Measurements from ENCODE around the gene NFE2. TPM values are rescaled to one million over a fixed set of nuclear protein-coding genes. Genes with fewer than 3 reads are reported as not detected.
A peak's percentile ranks its signal among the peaks of the same experiment; 100 is the strongest.

The NFE2 gene
- total RNA-seq = not detected in 2 replicates

DNA sequence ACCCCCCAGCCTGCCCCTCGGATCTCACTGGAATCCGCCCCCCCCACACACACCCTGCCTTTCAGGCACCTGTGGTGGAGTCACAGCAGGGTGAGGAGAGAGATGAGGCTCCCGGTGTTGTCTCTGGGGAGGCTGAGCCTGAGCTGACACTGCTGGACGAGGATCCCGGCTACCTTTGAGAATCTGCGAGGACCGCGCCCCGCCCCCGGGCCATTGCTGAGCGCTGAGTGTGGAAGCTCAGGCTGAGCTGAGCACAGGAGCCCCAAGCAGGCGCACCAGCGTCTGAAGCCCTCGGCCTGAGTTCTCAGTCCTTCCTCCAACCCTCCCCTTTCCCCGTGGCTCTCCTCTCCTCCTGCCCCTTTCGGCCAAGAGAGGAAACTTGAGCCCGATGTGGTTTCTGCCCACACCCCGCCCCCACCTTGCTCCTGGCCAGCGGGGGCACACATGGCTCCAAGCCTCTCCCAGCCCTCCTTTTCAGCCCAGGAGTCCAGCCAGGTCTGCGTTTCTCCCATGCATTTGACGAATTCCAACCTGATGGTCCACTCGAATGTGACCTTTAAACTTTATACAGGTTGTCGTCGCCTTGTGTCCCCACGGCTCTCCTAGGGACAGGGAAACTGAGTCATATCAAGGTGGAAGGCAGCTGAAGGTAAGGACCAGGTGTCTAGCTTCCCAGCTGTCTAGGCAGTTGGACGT is at the start of gene NFE2:
Gene NFE2 (minus strand): TSS at position 284 of the 696 bp plus-strand sequence. CDS start 5,767 bp downstream, outside the sequence.
- peaks cover 20% of the 10 kb centered on the region for H3K4me1 Mint-ChIP-seq
- H3K27me3 Mint-ChIP-seq = peaks cover 72% of the 10 kb centered on the region
- no peak within 1 kb of the TSS for H3K4me3 Mint-ChIP-seq
- H3K9me3 Mint-ChIP-seq = no peaks in the 10 kb centered on the region
- no peaks in the 10 kb centered on the region for H3K36me3 Mint-ChIP-seq (ENCODE audit: low read depth)
- H3K27ac Mint-ChIP-seq = no peak within 1 kb of the TSS
- intact Hi-C loops (cut with micrococcal nuclease) = no loop called here
- DNase-seq = peak; percentile 79

DNA sequence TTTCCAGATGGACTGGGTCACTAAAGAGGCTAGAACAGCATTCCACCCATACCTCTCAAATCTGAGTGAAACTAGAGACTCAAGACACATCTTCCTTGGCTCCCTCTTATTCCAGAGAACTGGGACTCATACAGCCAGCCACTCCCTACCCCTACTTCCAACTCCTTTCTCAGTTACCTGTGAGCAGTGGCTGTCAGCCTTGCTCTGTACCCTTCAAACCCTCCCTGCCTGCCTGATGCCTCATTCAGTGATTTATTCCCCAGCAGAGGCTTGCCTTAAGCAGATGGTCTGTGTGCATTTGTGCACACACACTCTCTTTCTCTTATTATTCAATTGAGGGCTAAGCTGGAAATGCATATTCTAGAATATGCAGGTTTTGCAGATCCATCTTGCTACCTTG is 48.9 kb upstream of the NFE2 start:
- intact Hi-C loops (cut with micrococcal nuclease) = no loop called here
- Mint-ChIP-seq H3K4me1 (peaks cover 25% of the 10 kb centered on the region), H3K9me3 (no peaks in the 10 kb centered on the region), H3K4me3 (no peak overlapping the region), H3K27ac (no peak overlapping the region), H3K36me3 (ENCODE audit: low read depth) (peaks cover 61% of the 10 kb centered on the region), H3K27me3 (no peaks in the 10 kb centered on the region)
- DNase-seq = no peak

DNA sequence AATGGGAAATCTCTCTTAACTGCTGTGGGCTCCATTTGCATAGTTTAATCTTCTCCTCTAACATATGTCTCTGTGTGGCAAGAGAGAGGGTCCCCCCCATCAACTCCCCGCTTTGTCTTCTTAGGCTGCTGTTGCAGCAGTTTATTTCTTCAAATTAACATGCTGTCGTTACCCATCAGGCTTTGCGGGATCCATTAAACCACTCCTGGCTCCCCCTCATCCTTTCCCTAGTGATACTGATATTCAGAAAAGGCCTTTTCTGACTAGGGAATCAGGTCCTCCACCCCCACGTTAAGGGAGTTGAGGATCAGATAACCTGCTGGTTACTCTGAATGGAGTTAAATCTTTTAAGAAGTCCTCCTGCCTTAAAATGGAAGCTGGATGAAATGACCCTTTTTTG is 48.2 kb upstream of the NFE2 start:
- intact Hi-C loops (cut with micrococcal nuclease) = no loop called here
- Mint-ChIP-seq H3K9me3 (no peaks in the 10 kb centered on the region), H3K27me3 (no peaks in the 10 kb centered on the region), H3K4me3 (no peak overlapping the region), H3K36me3 (ENCODE audit: low read depth) (peaks cover 61% of the 10 kb centered on the region), H3K27ac (no peak overlapping the region), H3K4me1 (peaks cover 24% of the 10 kb centered on the region)
- no peak for DNase-seq

DNA sequence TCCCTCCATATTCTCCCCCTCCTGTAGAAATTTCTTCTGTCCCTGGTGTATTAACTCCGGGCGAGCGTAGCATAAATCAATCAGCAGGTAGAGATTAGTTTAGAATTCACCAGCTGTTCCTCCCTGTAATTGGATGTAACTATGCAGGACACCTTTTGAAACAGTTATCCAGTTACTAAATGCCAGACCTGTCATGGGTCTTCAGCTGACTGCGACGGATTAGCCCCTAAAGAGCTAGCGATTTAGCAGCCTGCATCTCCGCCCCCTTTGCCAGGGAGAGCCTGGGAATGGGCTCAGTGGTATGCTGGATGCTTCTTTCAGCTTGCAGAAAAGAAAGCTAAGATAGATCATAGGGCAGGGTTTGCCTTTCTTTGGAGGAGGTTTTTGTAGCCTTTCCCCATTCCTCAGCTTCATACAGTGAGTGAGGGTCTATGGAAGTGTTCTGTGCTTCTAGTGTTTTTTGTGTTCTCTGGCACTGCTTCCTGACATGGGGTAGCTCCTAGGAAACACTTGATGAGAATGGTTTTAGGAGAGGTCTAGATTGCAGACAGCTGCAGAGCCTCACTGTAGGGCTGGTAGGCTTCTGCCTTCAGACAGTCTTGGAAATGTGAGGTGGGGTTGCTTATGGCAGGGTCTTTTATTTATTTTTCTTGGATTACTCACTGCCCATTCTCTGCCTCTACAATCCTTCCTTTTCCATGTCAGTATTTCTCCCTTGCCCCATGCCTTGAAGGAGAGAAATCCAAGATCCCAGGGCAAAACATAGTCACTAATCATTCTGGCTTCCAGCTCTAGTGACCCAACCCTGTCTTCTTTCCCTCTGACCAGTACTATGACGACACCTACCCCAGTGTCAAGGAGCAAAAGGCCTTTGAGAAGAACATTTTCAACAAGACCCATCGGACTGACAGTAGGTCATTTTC is 40.8 kb upstream of the NFE2 start:
- no peak overlapping the region for H3K4me3 Mint-ChIP-seq
- no peaks in the 10 kb centered on the region for H3K9me3 Mint-ChIP-seq
- no peak overlapping the region for H3K27ac Mint-ChIP-seq
- peaks cover 45% of the 10 kb centered on the region for H3K36me3 Mint-ChIP-seq (ENCODE audit: low read depth)
- H3K27me3 Mint-ChIP-seq = no peaks in the 10 kb centered on the region
- peaks cover 3% of the 10 kb centered on the region for H3K4me1 Mint-ChIP-seq
- intact Hi-C loops (cut with micrococcal nuclease) = no loop called here
- DNase-seq = no peak

DNA sequence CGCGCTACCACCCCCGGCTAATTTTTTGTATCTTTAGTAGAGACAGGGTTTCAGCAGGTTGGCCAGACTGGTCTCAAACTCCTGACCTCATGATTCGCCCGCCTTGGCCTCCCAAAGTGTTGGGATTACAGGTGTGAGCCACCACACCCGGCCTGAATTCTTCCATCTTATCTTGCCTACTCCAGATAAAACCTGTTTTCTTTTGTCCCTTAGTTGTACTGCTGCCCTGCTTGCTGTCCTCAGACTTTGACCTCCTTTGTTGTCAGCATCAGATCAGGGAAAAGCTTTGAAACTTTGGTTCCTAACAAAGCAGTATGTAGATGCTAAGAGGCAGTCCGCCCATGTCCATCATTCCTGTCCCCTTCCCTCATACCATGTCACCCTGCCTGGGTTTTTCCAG is 40.0 kb upstream of the NFE2 start:
- peaks cover 45% of the 10 kb centered on the region for H3K36me3 Mint-ChIP-seq (ENCODE audit: low read depth)
- intact Hi-C loops (cut with micrococcal nuclease) = no loop called here
- H3K9me3 Mint-ChIP-seq = no peaks in the 10 kb centered on the region
- H3K4me3 Mint-ChIP-seq = no peak overlapping the region
- H3K27me3 Mint-ChIP-seq = no peaks in the 10 kb centered on the region
- no peak overlapping the region for H3K27ac Mint-ChIP-seq
- no peak for DNase-seq
- H3K4me1 Mint-ChIP-seq = peaks cover 6% of the 10 kb centered on the region

DNA sequence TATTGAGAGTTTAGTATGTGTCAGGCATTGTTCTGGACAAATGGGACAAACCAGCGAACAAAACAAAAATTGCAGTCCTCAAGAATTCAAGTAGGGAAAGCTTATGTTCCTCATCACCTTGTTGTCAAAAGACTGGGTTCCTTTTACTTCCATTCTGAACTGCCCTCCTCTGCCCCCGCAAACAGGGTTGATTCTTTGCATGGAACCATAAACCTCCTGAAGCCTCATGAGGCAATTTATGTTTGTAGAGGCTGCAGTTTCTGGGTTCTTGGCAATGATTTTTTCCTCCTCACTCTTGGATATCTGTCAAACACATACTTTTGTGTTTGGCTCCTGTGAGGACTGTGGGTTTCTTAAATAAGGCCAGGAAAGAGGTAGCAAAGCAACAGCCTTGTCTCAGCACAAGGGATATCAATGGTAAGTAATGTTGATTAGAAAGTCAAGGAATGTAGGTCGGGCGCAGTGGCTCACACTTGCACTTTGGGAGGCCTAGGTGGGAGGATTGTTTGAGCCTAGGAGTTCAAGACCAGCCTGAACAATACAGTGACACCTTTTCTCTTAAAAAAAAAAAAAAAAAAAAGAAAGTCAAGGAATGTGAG is 38.0 kb upstream of the NFE2 start:
- no peaks in the 10 kb centered on the region for H3K9me3 Mint-ChIP-seq
- peaks cover 34% of the 10 kb centered on the region for H3K36me3 Mint-ChIP-seq (ENCODE audit: low read depth)
- DNase-seq = no peak
- intact Hi-C loops (cut with micrococcal nuclease) = no loop called here
- H3K27me3 Mint-ChIP-seq = no peaks in the 10 kb centered on the region
- H3K27ac Mint-ChIP-seq = no peak overlapping the region
- H3K4me1 Mint-ChIP-seq = peaks cover 6% of the 10 kb centered on the region
- H3K4me3 Mint-ChIP-seq = no peak overlapping the region

DNA sequence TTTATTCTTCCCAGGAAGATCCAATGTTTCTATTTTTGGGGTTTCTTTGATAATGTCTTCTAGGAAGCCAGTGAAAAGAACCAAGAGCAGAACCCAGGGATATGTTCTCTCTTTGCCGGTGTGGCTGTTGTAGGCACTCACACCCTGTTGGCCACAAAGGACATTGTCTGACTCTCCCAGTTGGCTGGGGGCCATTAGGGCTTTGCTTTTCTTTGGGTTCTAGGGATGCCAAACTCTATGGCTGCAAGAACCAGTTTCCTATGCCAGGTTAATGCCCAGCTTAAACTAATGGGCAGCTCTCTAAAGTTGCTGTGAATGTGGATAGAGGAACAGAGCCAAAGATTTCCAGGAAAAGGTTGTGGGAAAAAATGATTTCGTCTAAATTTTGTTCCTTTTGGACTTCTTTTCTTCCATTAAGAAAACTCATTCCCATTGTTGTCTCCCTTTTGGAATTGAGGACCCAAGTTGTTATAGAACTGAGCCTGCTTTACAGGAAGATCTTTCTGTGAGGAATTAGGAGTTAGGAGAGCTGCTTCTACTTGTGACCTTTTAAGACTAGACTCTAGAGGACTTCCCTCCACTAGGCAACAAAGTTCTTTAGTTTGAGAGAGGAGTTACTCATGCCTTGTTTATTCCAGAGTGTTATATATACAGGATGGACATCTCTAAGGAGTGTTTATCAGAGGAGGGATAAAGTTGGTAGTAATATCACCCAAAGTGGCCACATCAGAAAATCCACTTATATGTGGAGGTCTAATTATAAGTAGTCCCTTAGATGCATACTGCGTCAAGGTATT is 37.2 kb upstream of the NFE2 start:
- no peak for DNase-seq
- intact Hi-C loops (cut with micrococcal nuclease) = no loop called here
- H3K4me3 Mint-ChIP-seq = no peak overlapping the region
- no peaks in the 10 kb centered on the region for H3K27me3 Mint-ChIP-seq
- H3K36me3 Mint-ChIP-seq (ENCODE audit: low read depth) = peaks cover 30% of the 10 kb centered on the region
- no peaks in the 10 kb centered on the region for H3K9me3 Mint-ChIP-seq
- H3K4me1 Mint-ChIP-seq = peaks cover 14% of the 10 kb centered on the region
- no peak overlapping the region for H3K27ac Mint-ChIP-seq

DNA sequence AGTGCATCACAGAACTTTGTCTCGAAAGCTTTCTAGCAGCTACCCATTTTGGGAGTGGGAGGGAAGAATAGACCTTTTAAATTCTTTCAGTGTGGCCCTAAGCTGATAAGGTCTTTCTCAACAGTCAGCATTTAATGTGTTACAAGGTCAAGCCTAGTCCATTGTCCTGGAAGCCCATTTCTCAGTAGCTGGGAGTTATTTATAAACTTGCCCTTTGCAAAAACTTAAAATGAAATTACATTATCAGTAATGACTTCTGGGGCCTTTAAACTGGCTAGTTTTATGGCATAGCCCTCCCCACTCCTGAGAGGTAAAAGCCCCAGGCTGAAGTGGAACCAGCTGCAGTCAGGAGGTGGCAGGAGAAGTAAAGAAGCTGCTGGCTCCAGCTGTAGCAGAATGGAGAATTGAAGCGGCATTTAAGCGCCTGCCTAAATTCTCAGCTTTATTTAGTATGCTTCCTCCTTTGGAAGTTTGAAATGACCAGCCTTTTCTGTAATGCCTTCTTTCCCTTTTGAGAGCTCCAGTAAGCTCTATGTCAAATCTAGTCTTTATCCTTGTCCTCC is 36.5 kb upstream of the NFE2 start:
- H3K27me3 Mint-ChIP-seq = no peaks in the 10 kb centered on the region
- DNase-seq = no peak
- H3K9me3 Mint-ChIP-seq = no peaks in the 10 kb centered on the region
- H3K4me1 Mint-ChIP-seq = peaks cover 14% of the 10 kb centered on the region
- no peak overlapping the region for H3K4me3 Mint-ChIP-seq
- intact Hi-C loops (cut with micrococcal nuclease) = no loop called here
- no peak overlapping the region for H3K27ac Mint-ChIP-seq
- peaks cover 23% of the 10 kb centered on the region for H3K36me3 Mint-ChIP-seq (ENCODE audit: low read depth)

DNA sequence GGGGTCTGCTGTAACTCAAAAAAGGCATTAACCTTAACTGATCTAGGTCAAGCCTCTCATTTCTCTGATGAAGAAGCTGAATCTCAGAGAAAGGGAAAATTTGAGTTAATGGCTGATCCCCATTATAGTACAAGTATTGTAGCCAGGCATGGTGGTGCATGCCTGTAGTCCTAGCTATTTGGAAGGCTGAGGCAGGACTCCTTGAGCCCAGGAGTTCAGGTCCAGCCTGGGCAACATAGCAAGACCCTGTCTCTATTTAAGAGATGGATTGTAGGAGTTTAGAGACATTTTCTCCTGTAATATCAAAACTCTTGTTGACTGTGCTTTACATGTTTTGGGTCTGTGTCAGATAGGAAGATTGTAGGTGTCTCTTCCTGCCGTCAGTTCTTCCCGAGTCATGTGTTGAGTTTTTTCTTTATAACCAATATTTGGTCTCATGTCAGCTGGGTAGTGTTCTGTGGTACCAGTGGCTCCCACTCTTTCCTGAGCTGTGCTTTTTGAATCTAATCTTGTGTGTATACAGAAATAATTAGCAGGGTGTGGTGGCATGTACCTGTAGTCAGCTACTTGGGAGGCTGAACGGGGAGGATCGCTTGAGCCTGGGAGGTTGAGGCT is 32.7 kb upstream of the NFE2 start:
- H3K9me3 Mint-ChIP-seq = no peaks in the 10 kb centered on the region
- no peaks in the 10 kb centered on the region for H3K27me3 Mint-ChIP-seq
- no peak for DNase-seq
- H3K4me3 Mint-ChIP-seq = peak overlapping the region; percentile 55
- intact Hi-C loops (cut with micrococcal nuclease) = no loop called here
- peak overlapping the region; percentile 46 for H3K27ac Mint-ChIP-seq
- H3K36me3 Mint-ChIP-seq (ENCODE audit: low read depth) = peaks cover 8% of the 10 kb centered on the region
- H3K4me1 Mint-ChIP-seq = peaks cover 34% of the 10 kb centered on the region

DNA sequence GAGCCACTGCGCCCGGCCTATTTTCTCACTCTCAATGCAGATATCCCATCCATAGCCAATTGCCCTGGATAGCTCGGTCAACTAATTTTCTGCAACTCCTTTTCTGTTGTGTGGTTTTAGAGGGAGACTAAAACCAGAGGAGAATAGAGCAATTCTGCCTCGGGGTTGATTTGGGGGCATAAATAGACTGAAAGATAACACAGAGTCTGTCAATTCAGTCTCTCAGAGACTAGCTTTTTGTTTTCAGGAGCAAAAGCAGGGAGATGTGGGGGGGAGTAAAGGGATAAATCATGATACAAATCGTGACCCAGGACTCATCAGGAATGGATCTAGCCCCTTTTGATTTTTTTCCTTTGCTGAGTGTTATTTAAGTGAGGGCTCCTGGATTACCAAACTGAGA is 30.6 kb upstream of the NFE2 start:
- intact Hi-C loops (cut with micrococcal nuclease) = no loop called here
- H3K4me1 Mint-ChIP-seq = peaks cover 40% of the 10 kb centered on the region
- no peaks in the 10 kb centered on the region for H3K9me3 Mint-ChIP-seq
- H3K27me3 Mint-ChIP-seq = no peaks in the 10 kb centered on the region
- peak overlapping the region; percentile 34 for H3K4me3 Mint-ChIP-seq
- H3K27ac Mint-ChIP-seq = no peak overlapping the region
- peaks cover 10% of the 10 kb centered on the region for H3K36me3 Mint-ChIP-seq (ENCODE audit: low read depth)
- no peak for DNase-seq

DNA sequence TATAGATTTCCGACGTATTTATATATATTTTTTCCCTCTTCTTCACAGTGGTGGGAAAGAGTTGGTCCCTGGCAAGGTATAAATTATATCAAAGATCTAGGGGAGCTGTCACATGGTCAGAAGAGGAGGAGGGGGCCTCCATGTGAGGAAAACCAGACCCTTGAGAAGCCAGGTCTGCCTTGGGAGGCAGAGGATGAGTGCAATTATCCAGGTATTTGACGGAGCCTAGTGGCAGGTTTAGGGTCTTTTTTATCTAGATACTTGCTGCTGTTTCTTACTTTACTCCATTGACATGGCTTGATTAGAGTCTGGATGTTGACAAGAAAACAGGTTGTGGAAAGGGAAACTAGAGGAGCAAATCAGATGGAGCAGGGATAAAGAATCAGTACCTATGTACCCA is 29.6 kb upstream of the NFE2 start:
- H3K27ac Mint-ChIP-seq = no peak overlapping the region

DNA sequence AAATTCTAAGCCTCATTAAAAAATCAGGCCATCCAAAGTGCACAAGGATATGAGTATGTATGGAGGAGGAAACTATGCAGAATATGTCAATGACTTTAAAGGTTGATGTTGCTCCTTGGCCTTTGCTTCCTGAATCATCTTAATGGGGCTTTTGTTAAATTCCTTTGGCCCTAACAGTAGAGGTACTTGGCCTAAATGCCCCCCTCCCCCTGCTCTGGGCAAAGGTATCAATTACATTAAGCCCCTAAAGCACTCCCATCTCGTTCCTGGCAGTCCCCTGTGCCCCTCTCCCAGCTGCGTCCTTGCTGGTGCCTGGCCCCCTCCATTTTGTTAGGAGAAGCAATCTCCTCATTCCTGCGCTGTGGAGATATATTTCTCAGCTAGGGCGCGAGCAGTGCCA is 28.9 kb upstream of the NFE2 start:
- Mint-ChIP-seq H3K4me3 (no peak overlapping the region), H3K27ac (no peak overlapping the region), H3K36me3 (ENCODE audit: low read depth) (peaks cover 15% of the 10 kb centered on the region), H3K27me3 (no peaks in the 10 kb centered on the region), H3K4me1 (peaks cover 40% of the 10 kb centered on the region), H3K9me3 (no peaks in the 10 kb centered on the region)
- intact Hi-C loops (cut with micrococcal nuclease) = no loop called here
- no peak for DNase-seq

More for the DNA sequence above, 29.6 kb upstream of the NFE2 start:
- H3K27me3 Mint-ChIP-seq = no peaks in the 10 kb centered on the region
- intact Hi-C loops (cut with micrococcal nuclease) = no loop called here
- H3K4me1 Mint-ChIP-seq = peaks cover 37% of the 10 kb centered on the region
- DNase-seq = no peak
- no peak overlapping the region for H3K4me3 Mint-ChIP-seq
- H3K36me3 Mint-ChIP-seq (ENCODE audit: low read depth) = peaks cover 10% of the 10 kb centered on the region
- H3K9me3 Mint-ChIP-seq = no peaks in the 10 kb centered on the region
